ENCODE measurements around the gene VWA5B2.
A peak's percentile ranks its signal among the peaks of the same experiment; 100 is the strongest.

The VWA5B2 gene

DNA sequence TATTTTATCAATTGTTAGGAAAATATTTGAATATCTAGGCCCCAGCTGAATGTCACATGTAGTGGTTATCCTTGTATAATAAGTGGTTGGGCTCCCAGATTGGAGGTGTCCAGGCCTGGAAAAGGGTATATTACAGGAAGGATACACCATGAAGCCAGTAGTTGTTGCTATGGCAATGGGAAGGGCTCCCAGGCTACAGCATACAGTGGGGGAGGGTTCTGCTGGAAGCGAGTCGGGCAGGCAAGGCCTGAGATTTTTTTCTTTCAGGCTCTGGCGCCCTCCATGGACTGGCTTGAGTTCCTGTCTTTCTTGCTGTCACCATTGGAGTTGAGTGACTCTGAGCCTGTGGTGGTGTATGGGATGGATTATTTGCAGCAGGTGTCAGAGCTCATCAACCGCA is 55.3 kb downstream of the VWA5B2 start:
- no peak overlapping the region for H3K4me3 ChIP-seq (replicated peaks; ENCODE audit: low read depth, low read length)
- DNase-seq (ENCODE audit: low read depth), result peak; percentile 85
- TF ChIP-seq, protein P1, sequence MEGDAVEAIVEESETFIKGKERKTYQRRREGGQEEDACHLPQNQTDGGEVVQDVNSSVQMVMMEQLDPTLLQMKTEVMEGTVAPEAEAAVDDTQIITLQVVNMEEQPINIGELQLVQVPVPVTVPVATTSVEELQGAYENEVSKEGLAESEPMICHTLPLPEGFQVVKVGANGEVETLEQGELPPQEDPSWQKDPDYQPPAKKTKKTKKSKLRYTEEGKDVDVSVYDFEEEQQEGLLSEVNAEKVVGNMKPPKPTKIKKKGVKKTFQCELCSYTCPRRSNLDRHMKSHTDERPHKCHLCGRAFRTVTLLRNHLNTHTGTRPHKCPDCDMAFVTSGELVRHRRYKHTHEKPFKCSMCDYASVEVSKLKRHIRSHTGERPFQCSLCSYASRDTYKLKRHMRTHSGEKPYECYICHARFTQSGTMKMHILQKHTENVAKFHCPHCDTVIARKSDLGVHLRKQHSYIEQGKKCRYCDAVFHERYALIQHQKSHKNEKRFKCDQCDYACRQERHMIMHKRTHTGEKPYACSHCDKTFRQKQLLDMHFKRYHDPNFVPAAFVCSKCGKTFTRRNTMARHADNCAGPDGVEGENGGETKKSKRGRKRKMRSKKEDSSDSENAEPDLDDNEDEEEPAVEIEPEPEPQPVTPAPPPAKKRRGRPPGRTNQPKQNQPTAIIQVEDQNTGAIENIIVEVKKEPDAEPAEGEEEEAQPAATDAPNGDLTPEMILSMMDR (IDR thresholded peaks at IDR 0.05; ENCODE audit: low read length, missing control alignments), result peak; percentile 61

DNA sequence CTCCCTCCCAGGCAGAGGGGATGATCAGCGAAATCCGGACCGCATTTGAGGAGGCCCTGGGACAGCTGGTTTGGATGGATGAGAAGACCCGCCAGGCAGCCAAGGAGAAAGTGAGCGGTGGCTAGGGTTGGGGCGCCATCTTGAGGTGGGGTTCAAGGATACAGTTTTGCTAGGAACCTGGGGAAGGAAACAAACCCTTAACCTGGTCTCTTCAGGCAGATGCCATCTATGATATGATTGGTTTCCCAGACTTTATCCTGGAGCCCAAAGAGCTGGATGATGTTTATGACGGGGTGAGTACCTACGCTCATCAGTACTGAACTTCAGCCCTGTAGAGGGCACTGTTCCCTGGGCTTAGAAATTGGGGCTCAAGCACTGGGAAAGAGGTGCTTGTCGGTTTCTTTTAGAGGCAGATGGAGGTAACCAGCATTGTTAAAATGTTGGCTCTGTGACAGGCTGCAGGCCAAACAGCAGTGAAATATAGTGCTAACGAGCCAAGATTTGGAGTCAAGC is 60.1 kb downstream of the VWA5B2 start:
- DNase-seq (ENCODE audit: low read depth), result peak; percentile 63
- H3K4me3 ChIP-seq (replicated peaks; ENCODE audit: low read depth, low read length), result no peak overlapping the region
- TF ChIP-seq, protein P1 (IDR thresholded peaks at IDR 0.05; ENCODE audit: low read length, missing control alignments), result peak; percentile 69

DNA sequence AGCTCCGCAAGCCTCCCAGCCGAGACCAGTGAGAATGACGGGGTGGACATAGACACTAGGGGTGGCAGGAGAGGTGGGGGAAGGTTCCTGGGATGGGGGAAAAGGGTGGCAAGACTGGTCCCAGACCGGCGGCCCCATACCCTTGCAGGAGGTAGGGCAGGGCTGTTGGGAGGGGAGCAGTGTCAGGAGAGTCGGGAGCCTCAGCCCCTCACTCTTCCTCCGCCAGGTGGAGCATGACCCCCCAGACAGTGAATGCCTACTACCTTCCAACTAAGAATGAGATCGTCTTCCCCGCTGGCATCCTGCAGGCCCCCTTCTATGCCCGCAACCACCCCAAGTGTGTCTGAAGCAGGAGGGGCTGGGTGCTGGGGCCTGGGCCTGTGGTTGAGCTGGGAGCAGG is 60.9 kb downstream of the VWA5B2 start:
- TF ChIP-seq, protein P1 (IDR thresholded peaks at IDR 0.05; ENCODE audit: low read length, missing control alignments), result no peak
- H3K4me3 ChIP-seq (replicated peaks; ENCODE audit: low read depth, low read length), result no peak overlapping the region
- no peak for DNase-seq (ENCODE audit: low read depth)

DNA sequence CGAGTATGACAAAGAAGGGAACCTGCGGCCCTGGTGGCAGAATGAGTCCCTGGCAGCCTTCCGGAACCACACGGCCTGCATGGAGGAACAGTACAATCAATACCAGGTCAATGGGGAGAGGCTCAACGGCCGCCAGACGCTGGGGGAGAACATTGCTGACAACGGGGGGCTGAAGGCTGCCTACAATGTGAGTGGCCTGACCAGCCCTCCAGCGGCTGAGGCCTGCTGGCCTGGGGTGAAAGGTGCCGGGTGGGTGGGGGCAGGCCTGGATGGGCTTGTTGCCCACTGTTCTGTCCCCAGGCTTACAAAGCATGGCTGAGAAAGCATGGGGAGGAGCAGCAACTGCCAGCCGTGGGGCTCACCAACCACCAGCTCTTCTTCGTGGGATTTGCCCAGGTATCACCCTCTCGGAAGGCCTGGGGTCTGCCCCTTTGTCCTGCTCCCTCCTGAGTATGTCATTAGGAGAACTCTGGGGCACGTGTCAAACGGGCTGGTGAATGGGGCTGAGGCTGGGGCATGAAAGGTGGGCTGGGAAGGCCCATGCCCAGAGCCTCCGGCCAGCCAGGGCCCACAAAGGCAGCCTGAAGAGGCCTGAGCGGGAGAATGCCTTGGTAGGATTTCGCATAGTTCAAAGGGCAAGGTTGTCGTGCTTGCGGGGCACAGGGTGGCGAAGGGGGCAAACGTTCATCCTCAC is 61.8 kb downstream of the VWA5B2 start:
- no peak for DNase-seq (ENCODE audit: low read depth)
- TF ChIP-seq, protein P1 (IDR thresholded peaks at IDR 0.05; ENCODE audit: low read length, missing control alignments), result no peak
- H3K4me3 ChIP-seq (replicated peaks; ENCODE audit: low read depth, low read length), result no peak overlapping the region

Data from fibroblast of pulmonary artery (primary cell).